AG10803 (cell line): ENCODE measurements around the gene POLDIP2.

Experiments used
- DNase-seq: peaks from one replicate; pipeline ENCODE4 v3.0.0; 2010; ENCODE audit warnings: low read depth
- H3K4me3 ChIP-seq: 2 replicates; pipeline ENCODE4 v1.5.1; 2011; ENCODE audit warnings: mild to moderate bottlenecking, low read length, control low read depth
- TF ChIP-seq, protein P1 (sequence below): conservative IDR thresholded peaks from 2 replicates; pipeline ENCODE4 v1.5.1; 2011; ENCODE audit warnings: mild to moderate bottlenecking, low read length, control low read depth, inconsistent platforms

The POLDIP2 gene

DNA sequence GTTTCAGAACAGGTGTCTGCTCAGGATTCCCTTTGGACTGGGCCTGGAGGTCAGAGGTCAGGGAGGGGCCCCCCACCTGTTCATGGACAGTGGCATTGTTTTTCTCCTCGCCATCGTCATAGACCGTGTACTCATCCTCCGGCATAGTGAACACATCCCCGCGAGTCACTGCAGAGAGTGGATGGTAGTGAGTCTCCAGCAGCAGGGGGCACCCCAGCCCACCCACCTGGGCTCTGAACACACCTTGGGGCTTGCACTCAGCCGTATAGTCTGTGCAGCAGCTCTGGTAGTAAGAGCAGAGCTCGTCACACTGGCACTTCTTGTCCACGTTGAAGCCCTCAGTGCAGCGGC is 12.3 kb upstream of the POLDIP2 start:
- no peak for DNase-seq
- H3K4me3 ChIP-seq: no peak overlapping the region
- TF ChIP-seq, protein P1, sequence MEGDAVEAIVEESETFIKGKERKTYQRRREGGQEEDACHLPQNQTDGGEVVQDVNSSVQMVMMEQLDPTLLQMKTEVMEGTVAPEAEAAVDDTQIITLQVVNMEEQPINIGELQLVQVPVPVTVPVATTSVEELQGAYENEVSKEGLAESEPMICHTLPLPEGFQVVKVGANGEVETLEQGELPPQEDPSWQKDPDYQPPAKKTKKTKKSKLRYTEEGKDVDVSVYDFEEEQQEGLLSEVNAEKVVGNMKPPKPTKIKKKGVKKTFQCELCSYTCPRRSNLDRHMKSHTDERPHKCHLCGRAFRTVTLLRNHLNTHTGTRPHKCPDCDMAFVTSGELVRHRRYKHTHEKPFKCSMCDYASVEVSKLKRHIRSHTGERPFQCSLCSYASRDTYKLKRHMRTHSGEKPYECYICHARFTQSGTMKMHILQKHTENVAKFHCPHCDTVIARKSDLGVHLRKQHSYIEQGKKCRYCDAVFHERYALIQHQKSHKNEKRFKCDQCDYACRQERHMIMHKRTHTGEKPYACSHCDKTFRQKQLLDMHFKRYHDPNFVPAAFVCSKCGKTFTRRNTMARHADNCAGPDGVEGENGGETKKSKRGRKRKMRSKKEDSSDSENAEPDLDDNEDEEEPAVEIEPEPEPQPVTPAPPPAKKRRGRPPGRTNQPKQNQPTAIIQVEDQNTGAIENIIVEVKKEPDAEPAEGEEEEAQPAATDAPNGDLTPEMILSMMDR: no peak

DNA sequence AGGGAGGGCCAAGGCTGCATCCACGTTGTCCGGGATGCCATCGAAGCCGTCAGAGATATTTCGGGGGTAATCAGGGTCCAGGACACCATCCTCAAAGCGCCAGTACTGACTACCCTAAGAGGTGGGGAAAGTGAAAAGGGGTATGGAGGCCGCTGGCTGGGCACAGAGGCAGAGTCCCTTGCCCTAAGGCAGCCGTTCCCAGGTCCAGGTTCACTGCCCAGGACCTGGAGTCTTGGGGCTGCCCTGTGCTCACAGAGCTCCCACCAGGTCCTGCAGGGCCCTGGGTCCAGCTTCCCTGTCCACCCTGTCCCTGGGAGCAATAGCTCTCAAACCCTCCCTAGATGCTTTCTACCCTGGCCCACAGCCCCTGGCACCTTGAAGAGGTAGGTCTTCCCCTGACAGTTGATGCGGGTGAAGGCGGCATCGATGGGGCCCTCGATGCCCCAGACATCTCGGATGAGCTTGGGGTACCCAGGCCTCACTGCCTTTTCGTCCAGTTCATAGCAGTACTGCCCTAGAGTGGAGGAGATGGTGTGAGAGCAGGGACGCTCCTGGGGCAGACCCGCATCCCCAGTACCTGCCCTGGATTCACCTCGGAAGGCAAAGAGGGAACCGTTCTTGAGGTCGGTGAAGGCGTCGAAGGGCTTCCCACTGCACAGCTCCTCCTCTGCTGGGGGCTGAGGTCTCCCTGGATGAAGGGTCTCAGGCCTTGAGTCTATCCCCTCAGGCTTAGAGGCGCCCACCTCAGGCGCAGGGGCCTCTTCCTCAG is 11.8 kb upstream of the POLDIP2 start:
- no peak overlapping the region for H3K4me3 ChIP-seq
- TF ChIP-seq, protein P1: no peak
- no peak for DNase-seq

- DNase-seq: no peak
- no peak overlapping the region for H3K4me3 ChIP-seq
- TF ChIP-seq, protein P1: no peak
Measured at GRCh38 chr17:28368306-28368831, 11.0 kb upstream of the POLDIP2 start.

DNA sequence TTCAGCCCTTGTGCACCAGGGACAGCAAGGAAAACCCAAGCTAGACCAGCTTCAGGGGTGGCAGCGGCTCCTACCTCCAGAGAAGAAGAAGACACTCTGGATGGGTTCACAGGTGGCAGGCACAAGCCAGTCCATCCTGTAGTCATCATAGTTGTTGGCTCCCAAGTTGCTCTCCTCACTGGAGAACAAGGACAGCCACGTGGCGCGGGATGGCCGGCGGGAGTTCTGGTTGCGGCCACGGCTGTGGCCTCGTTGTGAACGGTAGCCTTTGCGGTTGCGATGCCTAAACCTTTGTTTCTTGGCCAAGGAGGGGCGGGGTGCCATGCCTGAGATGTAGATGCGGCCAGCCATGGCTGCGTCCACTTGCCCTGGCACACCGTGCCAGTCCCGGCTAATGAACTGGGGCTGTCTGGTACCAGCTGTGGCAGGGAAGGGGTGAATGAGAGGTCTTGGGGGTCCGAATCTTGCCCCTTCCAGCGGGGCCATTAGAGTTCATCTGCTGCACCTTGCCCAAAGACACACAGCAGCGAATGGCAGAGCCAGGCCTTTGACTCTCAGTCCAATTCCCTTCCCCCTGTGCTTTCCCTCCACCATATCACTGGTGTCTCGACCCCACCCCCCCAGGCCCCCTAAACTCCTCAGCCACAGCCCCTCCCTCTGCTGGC is 10.4 kb upstream of the POLDIP2 start:
- no peak overlapping the region for H3K4me3 ChIP-seq
- DNase-seq: no peak
- TF ChIP-seq, protein P1: no peak

GRCh38 chr17:28366605-28367004 is 9.3 kb upstream of the POLDIP2 start:
- TF ChIP-seq, protein P1: no peak
- DNase-seq: no peak
- H3K4me3 ChIP-seq: no peak overlapping the region

DNA sequence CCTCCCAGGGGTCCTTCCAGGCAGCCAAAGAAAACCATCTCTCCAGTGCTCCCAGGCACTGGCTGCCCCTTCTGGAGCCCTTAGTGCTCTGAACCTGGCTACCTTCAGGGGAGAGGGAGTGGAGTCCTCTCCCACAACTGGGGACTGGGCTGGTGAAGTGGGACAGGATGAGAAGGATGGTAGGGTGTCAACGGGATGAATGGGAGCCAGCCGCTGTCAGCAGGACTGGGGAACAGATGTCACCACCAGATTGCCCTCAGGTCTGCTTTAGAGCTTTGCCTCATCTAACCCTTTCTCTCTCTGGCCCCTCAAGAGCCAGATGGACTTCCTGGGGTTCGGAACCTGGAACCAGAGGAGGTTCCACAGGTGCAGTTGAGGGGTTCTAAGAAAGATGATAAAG is 8.2 kb upstream of the POLDIP2 start:
- TF ChIP-seq, protein P1: no peak
- DNase-seq: no peak
- H3K4me3 ChIP-seq: no peak overlapping the region
